Trophoblast cell (in vitro differentiated cells and primary cell): ENCODE results near the gene PDK3. TPM values are rescaled to one million over a fixed set of nuclear protein-coding genes. Genes with fewer than 3 reads are reported as not detected.
A peak's percentile ranks its signal among the peaks of the same experiment; 100 is the strongest.

Experiments
- DNase-seq, 2 donors: peaks; one replicate each; pipeline ENCODE4 v3.0.0-alpha.2; 2016
- H2AFZ ChIP-seq: 2 replicates; pipeline ENCODE4 v1.6.1; 2013; ENCODE audit warnings: low read length, moderate library complexity, mild to moderate bottlenecking; ENCODE audit not compliant: insufficient read depth, poor library complexity
- H2AK5ac ChIP-seq: 2 replicates; pipeline ENCODE4 v1.6.1; 2013; ENCODE audit warnings: mild to moderate bottlenecking, low read length
- H2BK120ac ChIP-seq: 2 replicates; pipeline ENCODE4 v1.6.1; 2013; ENCODE audit warnings: low read length, mild to moderate bottlenecking, moderate library complexity; ENCODE audit not compliant: insufficient read depth, poor library complexity
- H2BK12ac ChIP-seq: 2 replicates; pipeline ENCODE4 v1.6.1; 2013; ENCODE audit warnings: mild to moderate bottlenecking, low read length, moderate library complexity
- H2BK5ac ChIP-seq: 2 replicates; pipeline ENCODE4 v1.6.1; 2013; ENCODE audit warnings: low read length, low read depth, moderate library complexity, mild to moderate bottlenecking; ENCODE audit not compliant: poor library complexity
- H3K14ac ChIP-seq: 2 replicates; pipeline ENCODE4 v1.6.1; 2013; ENCODE audit warnings: mild to moderate bottlenecking, low read length
- H3K18ac ChIP-seq: 2 replicates; pipeline ENCODE4 v1.6.1; 2013; ENCODE audit warnings: mild to moderate bottlenecking, low read length
- H3K23ac ChIP-seq: 2 replicates; pipeline ENCODE4 v1.6.1; 2013; ENCODE audit warnings: low read length
- H3K27ac ChIP-seq: 2 replicates; pipeline ENCODE4 v1.5.1; 2013; ENCODE audit warnings: low read depth, mild to moderate bottlenecking, inconsistent platforms, low read length, moderate library complexity
- H3K27me3 ChIP-seq: 2 replicates; pipeline ENCODE4 v1.6.1; 2013; ENCODE audit warnings: inconsistent platforms, mild to moderate bottlenecking, low read length, moderate library complexity; ENCODE audit not compliant: insufficient read depth
- H3K36me3 ChIP-seq, 2 experiments: 1 replicate in 1 of 2; 2 replicates in 1 of 2; pipeline ENCODE4 v1.6.1; 2013; ENCODE audit warnings: low read length in 2 of 2, mild to moderate bottlenecking in 2 of 2, moderate library complexity in 1 of 2; ENCODE audit not compliant: insufficient read depth in 2 of 2, control insufficient read depth in 1 of 2
- H3K4ac ChIP-seq: 2 replicates; pipeline ENCODE4 v1.6.1; 2013; ENCODE audit warnings: low read depth, mild to moderate bottlenecking, low read length, moderate library complexity
- H3K4me1 ChIP-seq, 2 experiments: 1 replicate in 1 of 2; 2 replicates in 1 of 2; pipeline ENCODE4 v1.6.1; 2013; ENCODE audit warnings: low read length in 2 of 2, mild to moderate bottlenecking in 2 of 2, moderate library complexity in 1 of 2; ENCODE audit not compliant: insufficient read depth in 2 of 2, control insufficient read depth in 1 of 2
- H3K4me2 ChIP-seq: 2 replicates; pipeline ENCODE4 v1.6.1; 2013; ENCODE audit warnings: inconsistent platforms, mild to moderate bottlenecking, low read length, moderate library complexity
- H3K4me3 ChIP-seq: 2 replicates; pipeline ENCODE4 v1.5.1; 2013; ENCODE audit warnings: mild to moderate bottlenecking, low read depth, low read length, inconsistent platforms
- H3K79me1 ChIP-seq: one replicate; pipeline ENCODE4 v1.6.1; 2013; ENCODE audit warnings: low read length
- H3K79me2 ChIP-seq: 2 replicates; pipeline ENCODE4 v1.6.1; 2013; ENCODE audit warnings: low read length, mild to moderate bottlenecking; ENCODE audit not compliant: control insufficient read depth, insufficient read depth, poor library complexity
- H3K9ac ChIP-seq: 2 replicates; pipeline ENCODE4 v1.6.1; 2013; ENCODE audit warnings: mild to moderate bottlenecking, low read length
- H3K9me3 ChIP-seq: 2 replicates; pipeline ENCODE4 v1.6.1; 2013; ENCODE audit warnings: low read depth, mild to moderate bottlenecking, control low read depth, inconsistent platforms, low read length; ENCODE audit not compliant: insufficient read depth
- H4K12ac ChIP-seq: 2 replicates; pipeline ENCODE4 v1.6.1; 2013; ENCODE audit warnings: low read depth, mild to moderate bottlenecking, low read length, moderate library complexity
- H4K8ac ChIP-seq: 2 replicates; pipeline ENCODE4 v1.6.1; 2013; ENCODE audit warnings: low read depth, mild to moderate bottlenecking, low read length, moderate library complexity
- H4K91ac ChIP-seq: one replicate; pipeline ENCODE4 v1.6.1; 2013; ENCODE audit warnings: low read depth, mild to moderate bottlenecking, low read length, moderate library complexity
- WGBS: extraction: QIAGEN DNeasy Blood & Tissue Kit; methylation state at CpG from one replicate; pipeline ENCODE4 v1.1.7; 2013; ENCODE audit warnings: missing lambda C conversion rate; ENCODE audit not compliant: insufficient read length, insufficient coverage; ENCODE audit errors: extremely low coverage; 5-methylcytosine and 5-hydroxymethylcytosine counted together
- polyA plus RNA-seq: library from polyadenylated mRNA; stranded (reverse); fragments of 200-250 nt; gene quantifications from 2 replicates; pipeline ENCODE4 v1.2.3, GENCODE V29; 2013

The PDK3 gene
- 7.8 and 8.2 TPM in 2 replicates for polyA plus RNA-seq

- H4K91ac ChIP-seq, result no peak within 1 kb of the TSS
- no peaks in the 10 kb centered on the region for H3K27me3 ChIP-seq
- H4K12ac ChIP-seq, result peak within 1 kb of the TSS; percentile 77
- peak within 1 kb of the TSS; percentile 84 for H3K18ac ChIP-seq
- H3K4me3 ChIP-seq, result peak within 1 kb of the TSS; percentile 81
- H3K23ac ChIP-seq, result no peak within 1 kb of the TSS
- WGBS, result no CpG with 5 or more reads among the region's 83 CpGs
- H3K79me2 ChIP-seq, result peaks cover 3% of the 10 kb centered on the region
- no peaks in the 10 kb centered on the region for H3K4me1 ChIP-seq
- peak within 1 kb of the TSS; percentile 65 for H3K9ac ChIP-seq
- H3K14ac ChIP-seq, result peak within 1 kb of the TSS; percentile 78
- H4K8ac ChIP-seq, result peak within 1 kb of the TSS; percentile 71
- H2BK5ac ChIP-seq, result no peak within 1 kb of the TSS
- H2AFZ ChIP-seq, result peak within 1 kb of the TSS; percentile 66
- no peak within 1 kb of the TSS for H3K4ac ChIP-seq
- H3K36me3 ChIP-seq, result no peaks in the 10 kb centered on the region
- peak; percentile 83 to 86 for DNase-seq
- peak within 1 kb of the TSS; percentile 59 for H2BK12ac ChIP-seq
- H3K4me2 ChIP-seq, result peak within 1 kb of the TSS; percentile 84
- peaks cover 2% of the 10 kb centered on the region for H3K79me1 ChIP-seq
- no peak within 1 kb of the TSS for H3K27ac ChIP-seq
- H2AK5ac ChIP-seq, result no peak within 1 kb of the TSS
- H3K9me3 ChIP-seq, result no peaks in the 10 kb centered on the region
- H2BK120ac ChIP-seq, result no peak within 1 kb of the TSS
Observed at GRCh38 chrX:24464836-24465531, at the start of gene PDK3. PDK3 (plus strand) TSS chrX:24465286; CDS start chrX:24465456, 170 bp downstream.

GRCh38 chrX:24415921-24416320 is 49.2 kb upstream of the PDK3 start:
- H2BK120ac ChIP-seq, result no peak overlapping the region
- no CpG with 5 or more reads among the region's 5 CpGs for WGBS
- no peaks in the 10 kb centered on the region for H3K9me3 ChIP-seq
- no peak overlapping the region for H2AFZ ChIP-seq
- H3K79me1 ChIP-seq, result no peaks in the 10 kb centered on the region
- peak; percentile 88 for DNase-seq
- H3K14ac ChIP-seq, result no peak overlapping the region
- no peak overlapping the region for H2BK5ac ChIP-seq
- H4K8ac ChIP-seq, result no peak overlapping the region
- H3K18ac ChIP-seq, result no peak overlapping the region
- H3K9ac ChIP-seq, result no peak overlapping the region
- no peaks in the 10 kb centered on the region for H3K36me3 ChIP-seq
- no peak overlapping the region for H3K4me2 ChIP-seq
- H3K23ac ChIP-seq, result no peak overlapping the region
- no peaks in the 10 kb centered on the region for H3K4me1 ChIP-seq
- H3K4ac ChIP-seq, result no peak overlapping the region
- no peak overlapping the region for H2AK5ac ChIP-seq
- no peaks in the 10 kb centered on the region for H3K79me2 ChIP-seq
- no peak overlapping the region for H3K27ac ChIP-seq
- H4K12ac ChIP-seq, result no peak overlapping the region
- H3K4me3 ChIP-seq, result no peak overlapping the region
- H4K91ac ChIP-seq, result no peak overlapping the region
- no peak overlapping the region for H2BK12ac ChIP-seq
- H3K27me3 ChIP-seq, result no peaks in the 10 kb centered on the region

DNA sequence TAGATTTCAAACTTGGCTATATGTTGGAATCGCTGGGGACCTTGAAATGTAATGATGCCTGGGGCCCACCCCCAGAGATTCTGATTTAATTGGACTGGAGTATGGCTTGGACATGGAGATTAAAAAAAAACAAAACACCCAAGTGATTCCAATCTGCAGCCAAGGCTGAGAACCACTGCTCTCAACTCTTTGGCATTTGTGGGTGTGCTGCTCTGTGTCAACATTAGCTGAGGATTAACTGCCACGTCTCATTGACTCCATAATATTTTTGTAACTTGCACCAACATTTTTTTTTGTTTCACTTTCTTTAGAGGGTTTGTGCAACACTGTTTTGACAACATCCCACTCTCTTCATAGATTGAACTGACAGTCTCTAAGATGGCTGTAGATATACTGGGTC is 41.1 kb upstream of the PDK3 start:
- no peak overlapping the region for H4K91ac ChIP-seq
- H3K79me2 ChIP-seq, result no peaks in the 10 kb centered on the region
- no peaks in the 10 kb centered on the region for H3K4me1 ChIP-seq
- no peak overlapping the region for H4K12ac ChIP-seq
- H2BK120ac ChIP-seq, result no peak overlapping the region
- no peaks in the 10 kb centered on the region for H3K36me3 ChIP-seq
- no CpG with 5 or more reads among the region's 2 CpGs for WGBS
- H4K8ac ChIP-seq, result no peak overlapping the region
- no peak overlapping the region for H3K23ac ChIP-seq
- no peaks in the 10 kb centered on the region for H3K27me3 ChIP-seq
- H2BK5ac ChIP-seq, result no peak overlapping the region
- no peak overlapping the region for H3K14ac ChIP-seq
- no peak for DNase-seq
- no peak overlapping the region for H2BK12ac ChIP-seq
- no peak overlapping the region for H2AFZ ChIP-seq
- H2AK5ac ChIP-seq, result no peak overlapping the region
- no peak overlapping the region for H3K18ac ChIP-seq
- H3K4ac ChIP-seq, result no peak overlapping the region
- no peak overlapping the region for H3K4me2 ChIP-seq
- H3K79me1 ChIP-seq, result no peaks in the 10 kb centered on the region
- no peak overlapping the region for H3K27ac ChIP-seq
- no peak overlapping the region for H3K4me3 ChIP-seq
- H3K9ac ChIP-seq, result no peak overlapping the region
- no peaks in the 10 kb centered on the region for H3K9me3 ChIP-seq

DNA sequence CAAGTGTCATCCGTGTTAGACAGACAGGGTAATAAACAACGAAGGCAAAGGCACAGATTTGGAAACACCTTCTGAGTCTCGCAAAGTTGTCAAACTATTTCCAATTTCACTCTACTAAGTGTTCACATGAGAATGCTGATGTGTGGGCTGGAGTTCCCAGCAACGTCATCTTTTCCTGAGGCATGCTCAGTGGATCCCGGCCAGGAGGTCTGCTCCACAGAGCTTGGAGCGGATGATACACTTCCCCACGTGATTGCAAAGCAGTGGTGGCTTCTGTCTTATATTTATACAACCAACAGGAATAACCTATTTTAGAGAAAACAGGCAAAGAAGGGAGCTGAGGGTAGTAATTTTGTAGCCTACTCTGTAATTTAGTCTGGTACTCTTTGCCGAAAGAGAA is 40.1 kb upstream of the PDK3 start:
- no peak overlapping the region for H3K4ac ChIP-seq
- no peak overlapping the region for H2BK12ac ChIP-seq
- H3K36me3 ChIP-seq, result no peaks in the 10 kb centered on the region
- no peak overlapping the region for H3K9ac ChIP-seq
- no peak overlapping the region for H3K4me3 ChIP-seq
- no peak overlapping the region for H3K4me2 ChIP-seq
- H3K79me1 ChIP-seq, result no peaks in the 10 kb centered on the region
- H3K4me1 ChIP-seq, result no peaks in the 10 kb centered on the region
- no peak overlapping the region for H2AFZ ChIP-seq
- H3K27me3 ChIP-seq, result no peaks in the 10 kb centered on the region
- H4K91ac ChIP-seq, result peak overlapping the region; percentile 62
- H3K27ac ChIP-seq, result no peak overlapping the region
- H3K9me3 ChIP-seq, result no peaks in the 10 kb centered on the region
- DNase-seq, result peak; percentile 35 to 57
- H2BK5ac ChIP-seq, result no peak overlapping the region
- no peaks in the 10 kb centered on the region for H3K79me2 ChIP-seq
- peak overlapping the region; percentile 47 for H4K8ac ChIP-seq
- H2AK5ac ChIP-seq, result no peak overlapping the region
- no peak overlapping the region for H3K23ac ChIP-seq
- H3K18ac ChIP-seq, result no peak overlapping the region
- no peak overlapping the region for H3K14ac ChIP-seq
- no peak overlapping the region for H2BK120ac ChIP-seq
- H4K12ac ChIP-seq, result no peak overlapping the region
- no CpG with 5 or more reads among the region's 8 CpGs for WGBS
